ENCODE data around the gene GABPA. TPM values are rescaled to one million over a fixed set of nuclear protein-coding genes. Genes with fewer than 3 reads are reported as not detected.
A peak's percentile ranks its signal among the peaks of the same experiment; 100 is the strongest.

Gene GABPA
- polyA plus RNA-seq, 3 donors = 7.1 to 20.1 (median 12.9) TPM

GRCh38 chr21:25818121-25818520 lies 83.3 kb downstream of the GABPA start:
- no peaks in the 10 kb centered on the region for H3K27me3 Mint-ChIP-seq (ENCODE audit: low read depth in 3 of 3)
- no peak for DNase-seq

GRCh38 chr21:25818551-25818950 lies 83.8 kb downstream of the GABPA start:
- Mint-ChIP-seq H3K27me3 (ENCODE audit: low read depth in 3 of 3) (no peaks in the 10 kb centered on the region), H3K27ac (no peak overlapping the region), H3K9me3 (peaks cover 0 to 8% (median 0%) of the 10 kb centered on the region in 7 donors), H3K36me3 (no peaks in the 10 kb centered on the region), H3K4me1 (no peaks in the 10 kb centered on the region), H3K4me3 (no peak overlapping the region)
- no peaks in the 10 kb centered on the region for H3K4me1 ChIP-seq (ENCODE audit: control insufficient read depth in 1 of 2, insufficient read depth in 2 of 2, low read length in 2 of 2)
- no peaks in the 10 kb centered on the region for H3K27me3 ChIP-seq (ENCODE audit: control insufficient read depth in 2 of 2, insufficient read depth in 2 of 2, low read length in 2 of 2)
- H3K79me2 ChIP-seq (ENCODE audit: insufficient read depth, low read length) = no peaks in the 10 kb centered on the region
- H3K27ac ChIP-seq (ENCODE audit: low read depth in 1 of 2, low read length in 2 of 2) = no peak overlapping the region
- no peak for DNase-seq
- WGBS (ENCODE audit: insufficient coverage) = 100% methylated on average over 1 of the region's 1 CpG
- H3K4me2 ChIP-seq (replicated peaks; ENCODE audit: extremely low read depth, low read length, poor library complexity, severe bottlenecking) = no peak overlapping the region
- H3K9me3 ChIP-seq (replicated peaks in 1 of 2; ENCODE audit: control insufficient read depth in 1 of 2, insufficient read depth in 1 of 2, low read length in 2 of 2) = no peaks in the 10 kb centered on the region
- H3K9ac ChIP-seq (ENCODE audit: insufficient read depth, low read length, poor library complexity, severe bottlenecking) = no peak overlapping the region
- no peak for TF ChIP-seq CTCF (IDR thresholded peaks at IDR 0.05)
- no peak overlapping the region for H3K4me3 ChIP-seq (replicated peaks in 1 of 3; ENCODE audit: low read depth in 2 of 3, low read length in 3 of 3)
- H2AFZ ChIP-seq (ENCODE audit: insufficient read depth, low read depth, low read length, poor library complexity, severe bottlenecking) = no peak overlapping the region
- H3K36me3 ChIP-seq (replicated peaks in 1 of 2; ENCODE audit: control insufficient read depth in 1 of 2, insufficient read depth in 2 of 2, low read length in 2 of 2) = no peaks in the 10 kb centered on the region
- intact Hi-C loops (cut with micrococcal nuclease) = no loop called here
- no peaks in the 10 kb centered on the region for H4K20me1 ChIP-seq (ENCODE audit: insufficient read depth, low read length)

More at GRCh38 chr21:25818121-25818520, 83.3 kb downstream of the GABPA start:
- Histone ChIP-seq H3K9me3 (replicated peaks in 1 of 2; ENCODE audit: control insufficient read depth in 1 of 2, insufficient read depth in 1 of 2, low read length in 2 of 2) (no peaks in the 10 kb centered on the region), H3K4me3 (replicated peaks in 1 of 3; ENCODE audit: low read depth in 2 of 3, low read length in 3 of 3) (no peak overlapping the region), H3K36me3 (replicated peaks in 1 of 2; ENCODE audit: control insufficient read depth in 1 of 2, insufficient read depth in 2 of 2, low read length in 2 of 2) (no peaks in the 10 kb centered on the region), H3K27me3 (ENCODE audit: control insufficient read depth in 2 of 2, insufficient read depth in 2 of 2, low read length in 2 of 2) (no peaks in the 10 kb centered on the region), H3K4me2 (replicated peaks; ENCODE audit: extremely low read depth, low read length, poor library complexity, severe bottlenecking) (no peak overlapping the region), H3K27ac (ENCODE audit: low read depth in 1 of 2, low read length in 2 of 2) (no peak overlapping the region), H3K79me2 (ENCODE audit: insufficient read depth, low read length) (no peaks in the 10 kb centered on the region), H4K20me1 (ENCODE audit: insufficient read depth, low read length) (no peaks in the 10 kb centered on the region), H3K4me1 (ENCODE audit: control insufficient read depth in 1 of 2, insufficient read depth in 2 of 2, low read length in 2 of 2) (no peaks in the 10 kb centered on the region), H2AFZ (ENCODE audit: insufficient read depth, low read depth, low read length, poor library complexity, severe bottlenecking) (no peak overlapping the region), H3K9ac (ENCODE audit: insufficient read depth, low read length, poor library complexity, severe bottlenecking) (no peak overlapping the region)
- H3K27ac Mint-ChIP-seq = peak overlapping the region in 1 of 7 donors; percentile 76
- intact Hi-C loops (cut with micrococcal nuclease) = no loop called here
- H3K9me3 Mint-ChIP-seq = peaks cover 0 to 8% (median 0%) of the 10 kb centered on the region in 7 donors
- no peaks in the 10 kb centered on the region for H3K4me1 Mint-ChIP-seq
- WGBS (ENCODE audit: insufficient coverage) = 100% methylated on average over 1 of the region's 5 CpGs
- no peaks in the 10 kb centered on the region for H3K36me3 Mint-ChIP-seq
- peak overlapping the region in 1 of 2 donors; percentile 3 for H3K4me3 Mint-ChIP-seq
- no peak for TF ChIP-seq CTCF (IDR thresholded peaks at IDR 0.05)

Other genes starting within 250 kb of the GABPA start
- gene MRPL39, start 127.5 kb upstream of the GABPA start, polyA plus RNA-seq = 10 to 100 TPM in 2 of 3 donors, 1 to 10 TPM in 1; 5.1 to 22.3 (median 15.5) TPM
- under 1 TPM in 1 of 3 donors, not detected in 2; 0.01 TPM for gene JAM2, start 95.7 kb upstream of the GABPA start, polyA plus RNA-seq
- 100 to 1,000 TPM; 124 to 360 (median 340) TPM for gene ATP5PF, start 68 bp upstream of the GABPA start, polyA plus RNA-seq

Data from CD14-positive monocyte (primary cell).